CD4-positive, alpha-beta T cell treated with Interleukin-2 at 100 ng/mL for 4 hours (primary cell): Measurements from ENCODE around the gene COL5A1.

Experiments
- DNase-seq: peaks from one replicate; pipeline ENCODE4 v3.0.0-alpha.2; 2020; ENCODE audit warnings: low spot score

The COL5A1 gene

DNA sequence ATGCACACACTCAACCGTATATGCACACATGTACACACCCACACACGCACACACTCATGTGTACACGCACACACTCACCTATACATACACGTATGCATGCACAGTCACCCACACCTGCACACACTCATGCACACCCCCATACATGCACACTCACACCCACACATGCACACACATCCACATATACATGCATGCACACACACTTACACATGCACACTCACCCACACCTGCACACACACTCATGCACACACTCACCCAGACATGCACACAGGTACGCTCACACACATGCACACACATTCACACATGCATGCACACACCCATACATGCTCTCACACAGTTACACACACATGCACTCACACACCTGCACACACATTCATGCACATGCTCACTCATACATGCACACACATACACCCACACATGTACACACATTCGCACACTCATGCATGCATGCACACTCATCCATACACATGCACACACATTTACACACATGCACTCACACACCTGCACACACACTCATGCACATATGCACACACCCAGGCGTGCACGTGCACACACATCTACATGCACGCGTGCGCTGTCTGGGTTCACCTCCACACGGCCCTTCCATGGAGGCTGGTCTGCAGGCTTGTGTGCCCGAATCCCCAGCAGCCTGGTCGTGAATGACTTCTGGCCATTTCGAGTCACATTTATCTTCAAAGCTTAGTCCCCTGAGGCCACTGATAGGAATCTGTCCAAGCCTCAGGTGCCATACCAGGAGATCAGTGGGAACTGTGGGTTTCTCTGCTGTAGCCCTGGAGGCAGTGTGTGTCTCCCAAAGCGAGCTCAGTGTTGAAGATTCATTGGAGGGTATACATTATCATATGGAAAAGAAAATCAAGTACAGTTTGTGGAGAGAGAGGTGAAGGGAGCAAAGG is 103.0 kb downstream of the COL5A1 start:
- DNase-seq, result no peak

DNA sequence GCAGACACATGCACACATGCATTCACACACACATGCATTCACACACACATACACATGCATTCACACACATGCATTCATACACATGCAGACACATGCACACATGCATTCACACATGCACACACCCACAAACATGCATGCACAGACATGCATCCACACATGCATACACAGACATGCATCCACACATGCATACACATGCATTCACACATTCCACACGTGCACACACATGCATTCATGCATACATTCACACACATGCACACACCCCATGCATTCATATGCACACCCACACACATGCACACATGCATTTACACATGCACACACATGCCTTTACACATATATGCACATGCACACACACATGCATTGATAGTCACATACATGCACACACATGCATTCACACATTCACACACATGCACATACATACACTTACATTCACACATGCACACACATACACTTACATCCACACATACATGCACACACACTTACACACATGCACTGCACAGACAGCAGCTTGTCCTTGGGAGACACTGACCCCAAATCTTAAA is 106.4 kb downstream of the COL5A1 start:
- no peak for DNase-seq

DNA sequence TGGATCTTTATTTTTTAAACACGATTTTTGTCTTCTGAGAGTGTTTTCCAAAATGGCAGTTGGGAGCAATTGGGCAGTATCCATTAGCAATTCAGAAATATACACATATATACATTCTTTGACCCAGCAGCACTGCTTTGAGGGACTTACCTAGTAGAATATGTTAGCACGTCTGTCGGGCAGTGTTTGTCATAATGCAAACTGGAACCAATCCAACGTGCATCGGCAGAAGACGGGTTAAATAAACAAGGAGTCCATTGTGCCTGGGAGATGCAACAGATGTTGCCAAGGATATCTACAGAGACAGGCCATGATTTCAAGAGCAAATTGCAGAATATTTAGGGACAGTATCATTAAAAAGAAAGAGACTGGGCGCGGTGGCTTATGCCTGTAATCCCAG is 107.0 kb downstream of the COL5A1 start:
- DNase-seq, result no peak

DNA sequence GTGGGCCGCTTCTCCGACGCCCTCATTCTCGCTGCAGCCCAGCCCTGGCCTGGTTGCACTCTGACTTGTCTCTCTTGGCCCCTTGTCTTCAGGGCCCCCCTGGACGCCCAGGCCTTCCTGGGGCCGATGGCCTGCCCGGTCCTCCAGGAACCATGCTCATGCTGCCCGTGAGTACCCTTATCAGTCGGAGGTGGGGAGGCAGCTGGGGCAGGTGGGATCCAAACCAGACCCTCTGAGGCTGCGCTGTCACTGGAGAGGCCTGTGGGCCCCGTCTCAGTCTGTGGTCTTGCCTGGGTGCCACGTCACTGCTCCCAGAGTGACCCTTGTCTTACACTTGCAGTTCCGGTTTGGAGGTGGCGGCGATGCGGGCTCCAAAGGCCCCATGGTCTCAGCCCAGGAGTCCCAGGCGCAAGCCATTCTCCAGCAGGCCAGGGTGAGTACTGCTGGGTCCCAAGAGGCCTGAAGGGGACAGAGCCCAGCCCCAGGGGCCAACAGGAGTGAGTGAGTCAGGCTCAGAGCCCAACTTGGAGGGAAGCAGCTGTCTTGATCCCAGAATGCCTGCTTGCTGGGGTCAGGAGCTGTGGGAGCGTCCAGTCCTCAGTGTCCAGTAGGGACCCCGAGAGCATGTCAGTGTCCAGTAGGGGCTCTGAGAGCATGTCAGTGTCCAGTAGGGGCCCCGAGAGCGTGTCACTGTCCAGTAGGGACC is 109.0 kb downstream of the COL5A1 start:
- no peak for DNase-seq

DNA sequence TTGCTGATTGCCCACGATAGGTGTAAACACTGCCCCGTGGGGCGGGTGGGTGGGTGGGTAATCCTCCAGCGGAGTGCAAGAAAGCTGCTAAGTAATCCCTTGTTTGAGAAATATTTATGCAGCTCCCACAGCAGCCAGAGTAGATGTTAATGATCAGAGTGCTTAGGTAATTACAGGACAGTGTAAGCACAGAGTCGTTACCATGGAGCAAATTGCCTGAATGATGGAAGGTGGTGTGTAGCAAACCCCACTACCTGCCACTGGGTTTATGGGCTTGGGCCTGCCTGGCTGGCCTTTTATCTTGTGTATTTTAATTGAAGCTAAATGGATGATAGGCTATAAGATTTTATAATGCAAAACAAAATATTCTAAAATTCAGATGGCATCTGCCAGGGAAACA is 110.0 kb downstream of the COL5A1 start:
- no peak for DNase-seq

DNA sequence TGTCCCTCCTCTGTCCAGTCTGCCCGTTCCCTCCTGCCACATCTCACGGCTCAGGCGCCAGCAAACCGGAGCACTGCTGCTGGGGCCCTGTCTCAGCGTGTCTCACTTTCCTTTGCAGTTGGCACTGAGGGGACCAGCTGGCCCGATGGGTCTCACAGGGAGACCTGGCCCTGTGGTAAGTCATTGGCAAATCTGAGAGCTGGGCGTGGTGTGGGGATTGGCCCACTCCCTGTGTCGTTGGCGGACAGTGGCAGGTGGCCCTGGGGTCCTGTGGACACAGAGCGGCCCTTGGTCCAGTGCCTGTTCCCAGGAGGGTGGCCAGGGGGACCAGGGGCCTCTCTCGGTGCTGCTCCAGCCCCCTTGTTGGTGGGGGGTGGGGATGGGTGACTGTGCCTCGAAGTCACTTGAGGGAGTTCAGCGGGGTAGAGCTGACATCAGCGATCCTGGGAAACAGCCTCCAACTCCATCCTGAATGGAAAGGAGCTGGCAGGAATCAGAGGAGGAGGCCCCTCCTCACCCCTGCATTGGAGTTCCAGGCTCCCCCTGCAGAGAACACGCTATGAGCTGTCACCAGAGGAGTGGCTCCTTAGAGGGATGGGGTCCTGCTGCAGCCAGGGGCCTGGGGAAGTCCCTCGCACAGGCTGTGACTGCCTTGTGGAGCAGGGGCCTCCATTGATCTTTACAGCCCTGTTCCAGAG is 111.0 kb downstream of the COL5A1 start:
- no peak for DNase-seq

DNA sequence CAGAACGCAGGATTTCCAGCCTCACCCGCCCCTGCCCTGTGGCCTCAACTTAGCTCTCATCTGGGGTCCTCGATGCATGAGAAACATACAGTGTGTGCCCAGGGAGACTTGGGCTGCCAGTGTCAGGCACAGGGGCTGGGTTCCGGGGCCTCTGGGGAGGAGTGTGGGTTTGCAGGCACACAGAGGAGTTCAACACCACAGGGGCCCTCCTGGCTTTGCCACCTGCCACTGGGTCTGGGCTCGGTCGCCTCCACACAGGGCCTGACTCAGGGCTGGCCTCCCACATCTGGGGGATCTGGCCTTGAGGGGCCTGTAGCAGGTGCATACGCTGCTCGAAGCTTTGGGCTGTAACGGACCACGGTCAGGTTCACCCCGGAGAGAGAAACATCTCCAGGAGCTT is 111.6 kb downstream of the COL5A1 start:
- no peak for DNase-seq

DNA sequence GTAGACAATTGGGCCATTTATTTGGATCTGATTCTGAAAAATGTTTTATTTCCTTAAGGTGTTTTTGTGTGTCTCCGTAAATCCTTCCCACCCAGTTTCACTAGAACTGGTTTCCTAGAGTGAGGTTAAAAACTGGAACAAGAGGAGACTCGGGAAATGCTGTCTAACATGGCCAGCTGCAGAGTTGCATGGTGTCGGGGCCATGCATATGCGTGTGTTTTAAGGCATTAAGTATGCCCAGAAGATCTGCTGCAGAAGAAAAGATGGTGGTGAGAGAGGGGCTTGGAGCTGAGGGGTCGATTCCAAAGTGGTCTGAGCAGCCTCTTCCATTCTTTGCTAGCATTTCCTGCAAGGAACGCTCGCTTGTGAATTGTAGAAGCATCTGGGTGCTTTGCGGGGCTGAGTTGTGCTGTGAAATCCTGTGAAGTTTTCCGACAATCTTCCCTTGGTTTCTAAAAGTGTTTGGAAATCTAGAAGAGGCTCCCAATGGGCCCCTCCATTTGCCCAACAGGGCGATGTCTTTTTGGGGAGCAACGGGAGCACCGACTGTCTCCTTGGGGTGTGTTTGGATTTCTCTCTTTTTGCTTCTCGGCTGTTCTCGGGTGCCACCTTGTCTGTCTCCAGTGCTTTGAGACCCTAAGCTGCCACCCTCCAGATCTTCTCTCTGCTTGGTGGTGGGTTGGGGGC is 113.8 kb downstream of the COL5A1 start:
- DNase-seq, result no peak

DNA sequence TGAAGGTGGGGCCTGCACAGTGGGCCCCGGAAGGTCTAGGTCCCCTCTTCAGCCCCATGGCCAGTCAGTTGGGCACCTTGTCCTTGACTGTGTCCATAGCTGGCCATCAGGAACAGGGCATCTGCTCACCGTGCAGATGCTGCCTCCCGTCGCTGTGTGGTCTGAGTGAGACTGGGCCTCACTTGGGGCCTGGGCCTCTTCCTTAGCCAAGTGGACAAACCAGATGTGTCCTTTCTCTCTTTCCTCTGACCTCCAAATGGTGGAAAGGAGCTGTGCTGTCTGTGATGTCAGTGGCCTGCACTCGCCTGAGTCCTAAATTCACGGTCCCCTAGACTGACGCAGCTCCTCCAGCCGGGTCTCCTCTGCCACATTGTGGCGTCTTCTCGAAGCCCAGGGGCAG is 114.5 kb downstream of the COL5A1 start:
- DNase-seq, result no peak

DNA sequence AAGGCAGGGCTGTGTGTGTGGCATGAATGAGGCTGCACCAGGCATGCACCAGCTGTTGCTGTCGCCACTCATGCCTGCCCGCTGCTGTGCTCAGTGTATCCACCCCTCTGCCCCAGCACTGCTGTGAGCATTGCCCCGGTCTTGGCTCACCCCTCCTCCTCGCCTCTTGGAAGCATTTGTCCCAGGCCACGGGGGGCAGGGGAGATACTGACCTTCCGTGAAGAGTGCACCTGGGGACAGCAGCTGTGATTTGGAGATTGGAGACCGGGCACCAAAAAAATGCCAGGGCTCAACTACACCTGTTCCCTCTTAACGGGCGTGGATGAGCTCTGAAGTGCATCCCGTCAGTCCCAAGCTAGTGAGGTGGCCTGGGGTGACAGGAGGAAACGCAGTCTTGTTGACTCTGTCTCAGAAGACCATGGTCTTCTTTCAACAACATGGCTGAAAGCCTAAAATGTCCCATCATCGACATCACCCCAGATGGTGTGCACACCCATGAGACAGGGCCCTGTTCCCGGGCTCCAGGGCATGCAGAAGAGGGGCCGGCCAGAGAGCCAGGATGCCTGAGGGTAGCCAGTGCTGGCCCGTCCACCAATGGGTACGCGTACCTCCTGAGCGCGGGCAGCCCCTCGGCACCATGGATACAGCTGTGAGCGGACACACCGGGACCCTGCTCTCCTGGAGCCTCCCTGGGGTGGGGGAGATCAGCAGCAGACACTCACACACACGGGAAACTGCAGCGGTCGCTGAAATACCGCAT is 115.8 kb downstream of the COL5A1 start:
- no peak for DNase-seq

DNA sequence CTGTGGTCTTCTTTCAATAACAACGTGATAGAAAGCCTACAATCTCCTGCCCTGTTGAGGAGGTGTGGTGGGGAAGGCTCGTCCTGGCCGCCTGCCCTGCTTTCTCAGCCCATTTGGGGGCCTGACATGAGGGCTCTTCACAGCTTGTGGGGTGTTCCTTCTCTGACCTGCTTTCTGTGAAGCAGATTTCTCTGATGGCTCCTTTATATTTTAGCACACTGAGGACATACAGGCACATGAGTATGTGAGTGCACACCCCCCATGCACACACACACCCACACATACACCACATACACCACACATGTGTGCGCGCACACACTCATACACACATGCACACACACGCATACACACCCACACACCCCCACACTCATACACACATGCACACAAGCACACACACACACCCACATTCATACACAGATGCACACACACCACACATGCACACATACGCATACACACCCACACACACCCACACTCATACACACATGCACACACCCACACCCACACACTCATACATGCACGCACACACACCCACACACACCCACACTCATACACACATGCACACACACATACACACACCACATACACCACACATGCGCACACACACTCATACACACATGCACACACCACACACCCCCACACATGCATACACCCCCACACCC is 117.5 kb downstream of the COL5A1 start:
- no peak for DNase-seq

DNA sequence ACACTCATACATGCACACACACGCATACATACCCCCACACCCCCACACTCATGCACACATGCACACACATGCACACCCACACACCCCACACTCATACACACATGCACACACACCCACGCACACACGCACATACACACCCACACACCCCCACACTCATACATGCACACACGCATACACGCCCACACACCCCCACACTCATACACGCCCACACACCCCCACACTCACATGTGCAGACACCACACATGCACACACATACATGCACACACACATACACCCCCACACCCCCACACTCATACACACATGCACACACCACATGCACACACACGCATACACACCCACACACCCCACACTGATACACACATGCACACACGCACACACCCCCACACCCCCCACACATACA is 118.3 kb downstream of the COL5A1 start:
- DNase-seq, result no peak

DNA sequence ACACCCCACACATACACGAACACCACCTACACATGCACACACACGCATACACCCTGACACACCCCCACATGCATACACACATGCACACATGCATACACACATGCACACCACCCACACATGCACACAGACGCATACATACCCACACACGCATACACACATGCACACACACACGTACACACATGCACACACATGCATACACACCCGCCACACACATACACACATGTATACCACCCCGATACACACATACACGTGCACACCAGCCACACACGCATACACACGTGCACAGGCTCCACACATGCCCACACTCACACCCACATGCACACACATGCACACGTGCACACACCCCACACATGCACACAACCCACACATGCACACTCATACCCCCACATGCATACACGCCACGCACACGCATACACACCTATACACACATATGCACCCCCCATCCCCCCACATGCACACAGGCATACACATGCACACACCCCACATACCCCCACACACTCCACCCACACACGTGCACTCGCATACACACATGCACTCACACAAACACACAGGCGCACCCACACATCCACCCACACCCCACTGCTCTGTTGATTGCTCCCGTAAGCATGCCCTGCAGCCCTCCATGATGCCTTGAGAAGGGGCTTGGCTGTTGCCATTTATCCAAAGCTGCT is 119.3 kb downstream of the COL5A1 start:
- DNase-seq, result no peak

DNA sequence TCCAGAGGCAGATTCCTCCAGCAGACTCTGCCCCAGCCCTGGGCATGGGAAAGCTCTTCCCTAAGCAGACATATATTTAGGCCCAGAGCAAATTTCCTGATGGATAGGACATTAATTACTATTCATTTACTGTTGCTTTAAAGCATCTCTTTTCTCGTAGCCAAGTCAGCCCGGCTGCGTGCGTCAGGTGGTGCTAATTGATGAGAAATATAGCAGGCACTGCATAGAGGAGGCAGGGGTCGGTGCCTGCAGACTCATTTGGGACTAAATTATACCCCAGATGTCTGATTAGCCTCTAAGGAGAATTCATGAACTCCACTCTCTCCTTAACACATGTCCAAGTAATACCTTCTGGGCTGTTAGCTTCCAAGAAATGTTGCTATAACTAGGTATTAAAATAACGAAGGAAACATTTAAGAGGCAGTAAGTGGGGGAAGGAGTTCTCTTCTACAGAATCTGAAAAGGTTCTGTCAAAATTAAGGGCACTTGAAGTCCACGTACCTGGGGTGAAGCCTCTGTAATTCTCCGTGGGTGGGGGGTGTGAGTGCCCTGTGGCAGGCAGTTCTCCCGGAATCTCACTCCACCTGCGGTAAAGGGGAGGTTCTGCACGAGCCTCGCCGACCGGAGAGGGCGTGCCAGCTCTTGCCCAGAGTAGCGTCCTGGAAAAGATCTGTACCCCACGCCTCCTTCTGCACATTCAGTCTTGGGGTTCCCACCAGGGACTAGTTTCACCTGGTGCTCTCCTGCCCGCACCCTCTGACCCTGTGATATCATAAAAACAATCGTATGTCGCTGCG is 123.1 kb downstream of the COL5A1 start:
- DNase-seq, result no peak

DNA sequence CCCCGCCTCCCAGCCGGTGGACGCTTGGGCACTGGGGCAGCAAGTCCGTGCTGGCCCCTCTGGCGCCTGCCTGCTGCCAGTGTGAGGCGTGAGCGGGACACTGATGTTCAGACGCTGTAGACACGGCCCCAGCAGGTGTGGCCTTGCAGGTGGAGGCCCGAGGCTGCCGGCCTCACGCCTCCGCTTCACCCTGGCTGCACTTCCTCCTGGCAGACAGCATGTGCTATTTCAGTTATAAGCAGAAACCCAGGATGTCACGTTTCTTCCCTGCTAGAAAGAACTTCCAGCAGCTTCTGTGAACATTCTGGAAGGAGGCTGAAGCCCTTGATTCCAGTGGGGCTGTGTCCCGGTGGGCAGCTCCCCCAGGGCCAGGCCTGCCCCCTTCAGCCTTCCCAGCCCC is 124.2 kb downstream of the COL5A1 start:
- no peak for DNase-seq

DNA sequence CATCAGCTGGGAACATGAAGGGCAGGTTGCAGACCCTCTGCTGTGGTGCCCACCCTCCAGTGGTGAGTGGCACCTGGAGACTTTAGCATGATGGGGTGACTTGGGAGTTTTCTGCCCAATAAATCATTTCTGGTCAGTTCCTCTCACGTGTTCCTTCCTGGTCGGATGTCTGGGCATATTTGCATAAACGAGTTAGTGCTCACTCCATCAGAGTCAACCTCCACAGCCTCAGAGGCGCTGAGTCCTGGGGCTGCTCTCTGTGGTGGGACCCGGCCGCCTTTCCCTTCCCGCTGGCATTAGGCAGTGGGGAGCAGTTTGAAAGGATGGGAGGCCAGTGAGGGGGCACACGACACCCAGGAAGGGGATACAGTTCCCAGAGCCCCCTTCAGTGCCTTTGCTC is 125.0 kb downstream of the COL5A1 start:
- DNase-seq, result no peak

DNA sequence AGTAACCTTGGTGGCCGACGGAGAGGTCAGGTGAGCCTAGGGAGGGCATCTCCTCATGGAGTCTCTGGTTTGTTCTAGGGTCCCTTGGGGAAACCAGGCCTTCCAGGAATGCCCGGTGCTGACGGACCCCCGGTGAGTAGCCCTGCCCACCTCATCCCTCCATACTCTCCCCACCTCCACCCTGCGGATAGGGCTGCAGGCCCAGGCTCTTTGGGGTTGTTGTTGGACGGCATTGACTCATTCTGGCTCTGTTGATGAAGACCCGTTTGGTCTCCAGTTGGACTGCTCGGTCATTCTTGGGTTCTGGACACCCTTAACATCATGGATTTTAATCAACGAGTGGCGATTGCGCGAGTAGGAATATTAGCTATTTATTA is 126.7 kb downstream of the COL5A1 start:
- no peak for DNase-seq

DNA sequence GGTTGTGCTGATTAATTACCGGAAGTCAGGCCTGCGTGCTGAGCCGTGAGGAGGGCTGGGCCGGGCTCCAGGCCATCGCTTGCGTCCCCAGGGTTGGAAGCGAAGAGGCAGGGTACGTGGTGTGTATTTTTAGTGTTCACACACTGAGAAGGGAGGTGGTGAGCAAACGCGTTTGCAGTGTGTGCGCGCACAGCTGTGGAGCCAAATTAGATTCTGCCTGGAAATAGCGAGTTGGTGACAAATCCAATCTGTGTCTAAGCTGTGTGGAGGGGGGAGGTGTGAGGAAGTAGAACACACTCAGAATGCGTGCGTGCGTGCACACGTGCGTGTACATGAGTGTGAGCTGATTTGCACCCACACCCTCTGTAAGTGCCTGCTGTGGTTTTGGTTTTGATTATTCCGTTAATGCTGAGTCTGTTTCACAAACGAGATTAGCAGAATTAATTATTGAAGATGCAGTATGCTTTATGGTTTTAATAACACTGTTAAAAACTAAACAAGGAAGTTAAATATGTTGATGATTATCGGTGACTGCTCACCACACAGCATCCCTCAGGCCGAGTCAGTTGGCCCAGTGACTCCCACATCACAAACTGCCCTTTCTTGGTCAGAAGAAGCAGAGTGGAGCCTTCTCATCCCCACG is 127.2 kb downstream of the COL5A1 start:
- DNase-seq, result no peak
